Vagina (tissue), 2 donors: ENCODE results near the gene PDE11A. TPM values are rescaled to one million over a fixed set of nuclear protein-coding genes. Genes with fewer than 3 reads are reported as not detected.
"Not testable (repeated sequence)": the region's sequence is repeated elsewhere in the genome, so short reads cannot be mapped to it uniquely, and the experiment has no call there.

Experiments
- DNase-seq, 2 donors: peaks; one replicate each; pipeline ENCODE4 v3.0.0-alpha.2; 2017; ENCODE audit errors: extremely low spot score in 2 of 2
- H3K27ac ChIP-seq: fragments of 200-600 bp; sonication (generic); one replicate; pipeline ENCODE4 v1.5.1; 2019
- H3K27me3 ChIP-seq: fragments of 200-600 bp; sonication (generic); one replicate; pipeline ENCODE4 v1.5.1; 2019
- H3K36me3 ChIP-seq, 2 donors: fragments of 200-600 bp; sonication (generic); one replicate each; pipeline ENCODE4 v1.5.1; 2017 to 2019
- H3K4me1 ChIP-seq: fragments of 200-600 bp; sonication (generic); one replicate; pipeline ENCODE4 v1.5.1; 2019
- H3K4me3 ChIP-seq, 2 donors: fragments of 200-600 bp; sonication (generic); 1 replicate in 1 of 2; 2 replicates in 1 of 2; pipeline ENCODE4 v1.5.1; 2016 to 2019
- H3K9me3 ChIP-seq: fragments of 200-600 bp; sonication (generic); one replicate; pipeline ENCODE4 v1.5.1; 2019
- POLR2A ChIP-seq, 2 donors: fragments of 450-650 bp; IDR thresholded peaks; one replicate each; pipeline ENCODE4 v1.6.1; 2017; ENCODE audit warnings: antibody characterized with exemption in 2 of 2, mild to moderate bottlenecking in 2 of 2, moderate library complexity in 2 of 2
- POLR2AphosphoS5 ChIP-seq, 2 donors: sonication (generic); formaldehyde crosslinking; IDR thresholded peaks; one replicate each; pipeline ENCODE4 v1.9.0; 2017; ENCODE audit warnings: antibody characterized with exemption in 2 of 2, mild to moderate bottlenecking in 2 of 2, low read depth in 1 of 2; ENCODE audit not compliant: insufficient read depth in 1 of 2
- intact Hi-C: fragments of 100-400 bp; cut with DNase I; formaldehyde crosslinking; loops from one replicate; pipeline ENCODE4 v1.15.1; 2023
- total RNA-seq: library from RNA; depleted of rRNA; stranded (reverse); fragments of >200 nt; gene quantifications from one replicate; pipeline ENCODE4 v1.2.3, GENCODE V29; 2016
- TF ChIP-seq, protein P1 (sequence below), 3 experiments: fragments of 450-650 bp in 2 of 3; fragments of 200-600 bp in 1 of 3; sonication (generic) in 1 of 3; IDR thresholded peaks; one replicate each; pipeline ENCODE4 v1.5.1; 2017 to 2019; ENCODE audit warnings: antibody characterized with exemption in 3 of 3, mild to moderate bottlenecking in 2 of 3, moderate library complexity in 2 of 3

The PDE11A gene
- total RNA-seq, 1 donor from 2014 or later = 0.25 TPM

DNA sequence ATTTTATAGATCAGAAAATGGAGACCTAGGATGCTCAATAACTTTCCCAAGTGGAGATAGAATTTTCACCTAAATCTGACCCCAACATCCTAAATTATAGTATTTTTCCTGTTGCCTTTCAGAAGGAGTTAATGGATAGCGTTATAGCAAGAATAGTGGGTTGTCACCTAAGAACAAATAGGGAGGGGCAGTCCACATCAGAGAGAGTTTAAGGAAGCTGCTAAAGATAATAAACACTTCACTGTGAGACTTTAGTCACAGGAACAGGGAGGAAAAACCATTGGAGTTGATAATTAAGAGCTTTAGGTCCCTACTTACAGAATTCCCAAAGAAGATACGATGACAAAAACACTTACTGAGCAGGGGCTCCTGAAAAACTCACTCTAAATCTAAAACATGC is 229.4 kb downstream of the PDE11A start:
- H3K4me1 ChIP-seq = no peaks in the 10 kb centered on the region
- no peak for DNase-seq
- intact Hi-C loops = no loop called here
- H3K4me3 ChIP-seq = no peak overlapping the region
- H3K27me3 ChIP-seq = no peaks in the 10 kb centered on the region
- no peak for TF ChIP-seq POLR2AphosphoS5 (IDR thresholded peaks at IDR 0.05; ENCODE audit: insufficient read depth in 1 of 2, low read depth in 1 of 2)
- TF ChIP-seq, protein P1, sequence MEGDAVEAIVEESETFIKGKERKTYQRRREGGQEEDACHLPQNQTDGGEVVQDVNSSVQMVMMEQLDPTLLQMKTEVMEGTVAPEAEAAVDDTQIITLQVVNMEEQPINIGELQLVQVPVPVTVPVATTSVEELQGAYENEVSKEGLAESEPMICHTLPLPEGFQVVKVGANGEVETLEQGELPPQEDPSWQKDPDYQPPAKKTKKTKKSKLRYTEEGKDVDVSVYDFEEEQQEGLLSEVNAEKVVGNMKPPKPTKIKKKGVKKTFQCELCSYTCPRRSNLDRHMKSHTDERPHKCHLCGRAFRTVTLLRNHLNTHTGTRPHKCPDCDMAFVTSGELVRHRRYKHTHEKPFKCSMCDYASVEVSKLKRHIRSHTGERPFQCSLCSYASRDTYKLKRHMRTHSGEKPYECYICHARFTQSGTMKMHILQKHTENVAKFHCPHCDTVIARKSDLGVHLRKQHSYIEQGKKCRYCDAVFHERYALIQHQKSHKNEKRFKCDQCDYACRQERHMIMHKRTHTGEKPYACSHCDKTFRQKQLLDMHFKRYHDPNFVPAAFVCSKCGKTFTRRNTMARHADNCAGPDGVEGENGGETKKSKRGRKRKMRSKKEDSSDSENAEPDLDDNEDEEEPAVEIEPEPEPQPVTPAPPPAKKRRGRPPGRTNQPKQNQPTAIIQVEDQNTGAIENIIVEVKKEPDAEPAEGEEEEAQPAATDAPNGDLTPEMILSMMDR (IDR thresholded peaks at IDR 0.05) = no peak
- no peak for TF ChIP-seq POLR2A (IDR thresholded peaks at IDR 0.05)
- H3K36me3 ChIP-seq = no peaks in the 10 kb centered on the region
- no peaks in the 10 kb centered on the region for H3K9me3 ChIP-seq
- H3K27ac ChIP-seq = no peak overlapping the region

DNA sequence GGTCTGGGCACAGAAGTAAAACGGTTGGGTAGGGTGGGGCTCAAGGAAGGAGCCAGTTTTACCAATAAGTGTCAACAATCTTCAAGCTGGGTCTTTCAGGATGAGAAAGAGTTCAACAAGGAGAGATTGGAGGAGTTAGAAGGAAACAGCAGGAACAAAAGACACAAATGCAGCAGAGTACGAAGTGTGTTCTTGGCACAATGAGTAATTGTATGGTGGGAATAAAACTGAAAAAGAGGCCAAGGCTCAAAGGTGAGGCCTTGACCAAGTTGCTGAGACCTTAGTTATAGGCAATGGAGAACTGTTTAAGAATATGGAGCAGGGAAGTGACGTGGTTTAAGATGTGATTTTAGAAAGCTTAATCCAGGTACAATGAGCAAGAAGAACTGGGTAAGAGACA is 230.3 kb downstream of the PDE11A start:
- no peak for DNase-seq
- no peaks in the 10 kb centered on the region for H3K27me3 ChIP-seq
- intact Hi-C loops = no loop called here
- H3K9me3 ChIP-seq = no peaks in the 10 kb centered on the region
- H3K4me3 ChIP-seq = no peak overlapping the region
- H3K36me3 ChIP-seq = no peaks in the 10 kb centered on the region
- H3K4me1 ChIP-seq = no peaks in the 10 kb centered on the region
- H3K27ac ChIP-seq = no peak overlapping the region
- TF ChIP-seq POLR2AphosphoS5 (IDR thresholded peaks at IDR 0.05; ENCODE audit: insufficient read depth in 1 of 2, low read depth in 1 of 2) (no peak), POLR2A (IDR thresholded peaks at IDR 0.05) (no peak)
- TF ChIP-seq, protein P1 (IDR thresholded peaks at IDR 0.05) = no peak

DNA sequence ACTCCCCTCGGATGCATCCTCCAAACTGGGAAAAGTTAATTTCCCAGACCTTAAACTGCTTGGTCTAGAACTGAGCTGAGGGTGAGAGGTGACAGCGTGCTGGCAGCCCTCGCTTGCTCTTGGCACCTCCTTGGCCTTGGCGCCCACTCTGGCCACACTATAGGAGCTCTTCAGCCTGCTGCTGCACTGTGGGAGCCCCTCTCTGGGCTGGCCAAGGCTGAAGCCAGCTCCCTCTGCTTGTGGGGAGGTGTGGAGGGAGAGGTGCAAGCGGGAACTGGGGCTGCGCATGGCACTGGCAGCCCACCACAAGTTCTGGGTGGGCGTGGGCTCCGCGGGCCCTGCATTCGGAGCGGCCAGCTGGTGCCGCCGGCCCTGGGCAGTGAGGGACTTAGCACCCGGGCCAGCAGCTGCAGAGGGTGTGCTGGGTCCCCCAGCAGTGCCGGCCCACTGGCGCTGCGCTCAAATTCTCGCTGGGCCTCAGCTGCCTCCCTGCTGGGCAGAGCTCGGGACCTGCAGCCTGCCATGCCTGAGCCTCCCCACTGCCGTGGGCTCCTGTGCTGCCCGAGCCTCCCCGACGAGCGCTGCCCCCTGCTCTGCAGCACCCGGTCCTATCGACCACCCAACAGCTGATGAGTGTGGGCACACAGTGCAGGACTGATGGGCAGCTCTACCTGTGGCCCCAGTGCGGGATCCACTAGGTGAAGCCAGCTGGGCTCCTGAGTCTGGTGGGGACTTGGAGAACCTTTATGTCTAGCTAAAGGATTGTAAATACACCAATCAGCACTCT is 237.0 kb downstream of the PDE11A start:
- H3K9me3 ChIP-seq, DNase-seq, H3K27me3 ChIP-seq, H3K36me3 ChIP-seq, intact Hi-C loops, H3K4me1 ChIP-seq, H3K27ac ChIP-seq, H3K4me3 ChIP-seq: not testable (repeated sequence)

DNA sequence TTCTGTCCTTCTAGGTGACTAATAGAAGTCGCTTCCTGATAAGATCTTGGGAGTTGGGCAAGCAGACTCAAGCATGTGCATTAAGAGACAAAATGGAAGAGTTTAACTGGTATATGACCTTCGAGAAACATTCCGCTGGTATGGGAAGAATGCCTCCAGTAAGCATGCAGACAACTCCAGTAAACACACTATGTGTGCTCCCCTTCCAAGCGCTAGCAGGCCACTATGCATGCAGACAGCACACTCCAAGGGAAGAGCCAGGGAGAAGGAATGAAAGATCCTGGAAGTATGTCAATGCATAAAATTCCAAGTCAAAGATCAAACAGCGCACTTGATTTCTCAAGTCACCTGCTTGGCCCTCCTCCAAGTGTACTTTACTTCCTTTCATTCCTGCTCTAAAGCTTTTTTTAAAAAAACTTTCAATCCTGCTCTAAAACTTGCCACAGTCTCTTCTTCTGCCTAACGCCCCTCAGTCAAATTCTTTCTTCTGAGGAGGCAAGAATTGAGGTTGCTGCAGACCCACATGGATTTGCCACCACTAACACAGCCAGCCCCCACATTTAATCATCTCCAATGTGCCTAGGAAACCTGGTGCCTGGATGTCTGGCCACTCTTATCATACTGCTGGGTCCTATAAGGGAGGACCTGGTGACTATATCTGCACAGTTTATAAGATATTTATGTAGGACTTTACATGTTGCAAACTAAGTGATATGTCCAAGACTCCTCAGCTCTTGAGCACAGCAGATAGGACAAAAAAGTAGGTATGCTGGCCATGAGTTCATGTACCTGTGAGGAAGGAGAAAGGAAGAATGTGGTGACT is 239.8 kb downstream of the PDE11A start:
- intact Hi-C loops = no loop called here
- no peaks in the 10 kb centered on the region for H3K27me3 ChIP-seq
- DNase-seq = no peak
- H3K27ac ChIP-seq = no peak overlapping the region
- TF ChIP-seq POLR2AphosphoS5 (IDR thresholded peaks at IDR 0.05; ENCODE audit: insufficient read depth in 1 of 2, low read depth in 1 of 2) (no peak), POLR2A (IDR thresholded peaks at IDR 0.05) (no peak)
- TF ChIP-seq, protein P1 (IDR thresholded peaks at IDR 0.05) = no peak
- H3K36me3 ChIP-seq = no peaks in the 10 kb centered on the region
- H3K4me1 ChIP-seq = no peaks in the 10 kb centered on the region
- H3K4me3 ChIP-seq = no peak overlapping the region
- H3K9me3 ChIP-seq = no peaks in the 10 kb centered on the region

DNA sequence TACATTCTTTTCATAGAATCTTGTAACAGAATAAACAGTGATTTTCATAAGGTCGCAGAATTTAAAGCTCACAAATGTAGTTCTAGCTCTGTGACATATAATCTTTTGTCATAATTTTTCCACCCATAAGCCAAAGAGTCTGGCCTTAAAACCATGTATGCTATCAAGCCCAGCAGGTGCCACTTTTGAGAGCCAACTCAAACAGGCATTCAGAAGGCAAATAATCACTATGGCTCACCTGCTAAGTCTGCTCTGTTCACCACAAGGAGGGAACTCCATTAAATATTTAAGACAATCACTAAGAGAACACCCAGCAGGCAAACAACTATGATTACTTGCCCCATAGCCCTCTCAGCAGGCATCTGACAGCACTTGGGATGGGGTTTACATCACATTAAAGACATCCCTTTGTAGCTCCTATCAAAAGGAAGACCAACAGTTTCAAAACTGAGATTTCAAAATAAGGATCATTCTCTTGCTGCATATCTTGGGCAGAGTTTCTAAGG is 241.6 kb downstream of the PDE11A start:
- Histone ChIP-seq H3K4me1 (no peaks in the 10 kb centered on the region), H3K36me3 (no peaks in the 10 kb centered on the region), H3K27me3 (no peaks in the 10 kb centered on the region), H3K27ac (no peak overlapping the region), H3K4me3 (no peak overlapping the region), H3K9me3 (no peaks in the 10 kb centered on the region)
- intact Hi-C loops = no loop called here
- TF ChIP-seq POLR2A (IDR thresholded peaks at IDR 0.05) (no peak), POLR2AphosphoS5 (IDR thresholded peaks at IDR 0.05; ENCODE audit: insufficient read depth in 1 of 2, low read depth in 1 of 2) (no peak)
- TF ChIP-seq, protein P1 (IDR thresholded peaks at IDR 0.05) = no peak
- DNase-seq = no peak
